ENCODE measurements around the gene ODAD2. TPM values are rescaled to one million over a fixed set of nuclear protein-coding genes. Genes with fewer than 3 reads are reported as not detected.

The ODAD2 gene
- total and polyA plus RNA-seq, 2 of the 8 experiments (the other 6 are each of a cell fraction or from before 2014, with no cell fraction given) = 0.95 to 4.3 TPM

GRCh38 chr10:27799046-27799445 lies 199.8 kb downstream of the ODAD2 start:
- WGBS, 2 experiments (ENCODE audit: extremely low coverage in 1 of 2, insufficient coverage in 1 of 2, insufficient read length in 1 of 2, insufficient replicate concordance in 2 of 2, low coverage in 1 of 2, low lambda C conversion rate in 2 of 2, missing lambda C conversion rate in 1 of 2) = 84% methylated on average over 3 of the region's 3 CpGs; no CpG with 5 or more reads in 1 of the 2 experiments
- Histone ChIP-seq H3K27me3 (replicated peaks in 1 of 4; ENCODE audit: control insufficient read depth in 3 of 4, extremely low read depth in 1 of 4, insufficient read depth in 3 of 4, low read length in 3 of 4) (no peaks in the 10 kb centered on the region), H3K4ac (replicated peaks; ENCODE audit: insufficient read length, low read depth, low read length) (no peak overlapping the region), H4K20me1 (replicated peaks in 1 of 2; ENCODE audit: control insufficient read depth in 1 of 2, insufficient read depth in 2 of 2, low read length in 2 of 2) (peaks cover 0 to 1% of the 10 kb centered on the region in 2 experiments), H2BK12ac (ENCODE audit: low read depth, low read length) (no peak overlapping the region), H2BK120ac (replicated peaks; ENCODE audit: low read depth, low read length) (no peak overlapping the region), H2BK5ac (ENCODE audit: low read depth, low read length) (no peak overlapping the region), H2AFZ (ENCODE audit: low read length) (0 out of 2 replicates have a peak overlapping the region, but pooled peaks have one; percentile 14), H4K5ac (ENCODE audit: insufficient read length, low read depth, low read length) (no peak overlapping the region), H3K36me3 (ENCODE audit: control insufficient read depth in 2 of 4, insufficient read depth in 4 of 4, low read length in 3 of 4) (no peaks in the 10 kb centered on the region), H4K91ac (replicated peaks; ENCODE audit: insufficient read length, low read length) (no peak overlapping the region), H3K18ac (ENCODE audit: extremely low read depth, low read length) (no peak overlapping the region), H3K4me1 (replicated peaks in 1 of 4; ENCODE audit: control insufficient read depth in 3 of 4, insufficient read depth in 4 of 4, low read length in 3 of 4) (no peaks in the 10 kb centered on the region), H3K56ac (replicated peaks; ENCODE audit: insufficient read length, low read depth, low read length) (no peak overlapping the region), H3K79me1 (ENCODE audit: low read depth, low read length) (no peaks in the 10 kb centered on the region), H2BK20ac (ENCODE audit: low read length) (0 out of 2 replicates have a peak overlapping the region, but pooled peaks have one; percentile 53), H3K79me2 (ENCODE audit: control insufficient read depth in 1 of 2, insufficient read depth in 2 of 2, low read length in 2 of 2) (no peaks in the 10 kb centered on the region), H4K8ac (ENCODE audit: extremely low read depth, insufficient read depth, low read length) (no peak overlapping the region), H3K27ac (ENCODE audit: low read depth, low read length) (no peak overlapping the region), H2BK15ac (ENCODE audit: low read length) (no peak overlapping the region), H3K9me3 (ENCODE audit: insufficient read depth in 2 of 2, low read depth in 1 of 2, low read length in 1 of 2) (no peaks in the 10 kb centered on the region), H3K9ac (replicated peaks in 1 of 4; ENCODE audit: extremely low read depth in 1 of 4, low read depth in 3 of 4, low read length in 3 of 4) (no peak overlapping the region), H3K23me2 (ENCODE audit: low read depth, low read length) (no peaks in the 10 kb centered on the region), H3K4me3 (ENCODE audit: extremely low read depth in 1 of 4, insufficient read depth in 2 of 4, low read depth in 3 of 4, low read length in 4 of 4) (no peak overlapping the region), H2AK5ac (ENCODE audit: low read depth, low read length) (no peak overlapping the region), H3K14ac (ENCODE audit: insufficient read length) (no peak overlapping the region), H3K4me2 (ENCODE audit: insufficient read depth in 1 of 2, low read depth in 2 of 2, low read length in 2 of 2) (no peak overlapping the region), H3K23ac (ENCODE audit: insufficient read length) (no peak overlapping the region)
- ChIA-PET POLR2A (ENCODE audit: partially characterized antibody) (no interaction called here), CTCF (ENCODE audit: partially characterized antibody) (interaction anchor here (0.6 to 1.9 kb wide), 7 partner anchors 9 to 459 kb away, joined by 3 to 7 read pairs (median 4); no protein-coding TSS in a partner anchor)
- DNase-seq (ENCODE audit: low read depth in 1 of 2, low spot score in 2 of 2) (no peak), FAIRE-seq (no peak)
- TF ChIP-seq ZNF274 (IDR thresholded peaks at IDR 0.05; ENCODE audit: borderline replicate concordance, extremely low read depth, low read length) = no peak
- TF ChIP-seq GABPA (IDR thresholded peaks at IDR 0.05; ENCODE audit: borderline replicate concordance, insufficient read depth, low read length) = no peak
- no peak for TF ChIP-seq EZH2 (IDR thresholded peaks at IDR 0.05; ENCODE audit: low read depth, low read length, severe bottlenecking)
- TF ChIP-seq RBBP5 (IDR thresholded peaks at IDR 0.05; ENCODE audit: borderline replicate concordance, low read depth, low read length) = no peak
- no peak for TF ChIP-seq SRF (IDR thresholded peaks at IDR 0.05; ENCODE audit: low read depth, low read length)
- TF ChIP-seq TAF1 (IDR thresholded peaks at IDR 0.05; ENCODE audit: low read depth, low read length) = no peak
- TF ChIP-seq CREB1 (IDR thresholded peaks at IDR 0.05) = no peak
- no peak for TF ChIP-seq PHF8 (conservative IDR thresholded peaks at IDR 0.05; ENCODE audit: low read depth, low read length)
- TF ChIP-seq CEBPB (IDR thresholded peaks at IDR 0.05; ENCODE audit: low read depth, low read length) = no peak
- no peak for TF ChIP-seq SIRT6 (IDR thresholded peaks at IDR 0.05; ENCODE audit: low read length)
- no peak for TF ChIP-seq SAP30 (IDR thresholded peaks at IDR 0.05; ENCODE audit: insufficient read depth, insufficient replicate concordance, low read length)
- TF ChIP-seq BACH1 (IDR thresholded peaks at IDR 0.05; ENCODE audit: low read length) = no peak
- no peak for TF ChIP-seq KDM1A (IDR thresholded peaks at IDR 0.05; ENCODE audit: borderline replicate concordance, low read length)
- TF ChIP-seq SUZ12 (IDR thresholded peaks at IDR 0.05; ENCODE audit: low read length) = no peak
- no peak for TF ChIP-seq EP300 (IDR thresholded peaks at IDR 0.05; ENCODE audit: borderline replicate concordance in 1 of 2, low read depth in 2 of 2, low read length in 2 of 2)

Data from H1 (cell line).